Immature natural killer cell (primary cell): ENCODE measurements around the gene TRIM60. TPM values are rescaled to one million over a fixed set of nuclear protein-coding genes. Genes with fewer than 3 reads are reported as not detected.
"Not testable (repeated sequence)": the region's sequence is repeated elsewhere in the genome, so short reads cannot be mapped to it uniquely, and the experiment has no call there.

ENCODE experiments used
- DNase-seq, 3 donors: peaks; one replicate each; pipeline ENCODE4 v3.0.0; 2022; ENCODE audit warnings: mixed read lengths in 1 of 3
- H3K27ac Mint-ChIP-seq, 6 donors: one replicate each; pipeline ENCODE4 v1.8.0; 2020; ENCODE audit warnings: mixed read lengths in 6 of 6, mild to moderate bottlenecking in 5 of 6, inconsistent platforms in 4 of 6, moderate library complexity in 3 of 6
- H3K27me3 Mint-ChIP-seq, 3 donors: one replicate each; pipeline ENCODE4 v1.8.0; 2020 to 2021; ENCODE audit warnings: low read depth in 3 of 3, mild to moderate bottlenecking in 3 of 3, mixed read lengths in 3 of 3, moderate library complexity in 3 of 3, inconsistent platforms in 1 of 3
- H3K36me3 Mint-ChIP-seq, 3 donors: one replicate each; pipeline ENCODE4 v1.8.0; 2020; ENCODE audit warnings: mixed read lengths in 3 of 3, inconsistent platforms in 2 of 3, mild to moderate bottlenecking in 2 of 3
- H3K4me1 Mint-ChIP-seq, 2 donors: one replicate each; pipeline ENCODE4 v1.8.0; 2020; ENCODE audit warnings: inconsistent platforms in 2 of 2, mild to moderate bottlenecking in 2 of 2, mixed read lengths in 2 of 2, moderate library complexity in 1 of 2
- H3K4me3 Mint-ChIP-seq, 5 donors: one replicate each; pipeline ENCODE4 v1.8.0; 2020; ENCODE audit warnings: mild to moderate bottlenecking in 5 of 5, mixed read lengths in 5 of 5, inconsistent platforms in 3 of 5, moderate library complexity in 3 of 5
- H3K9me3 Mint-ChIP-seq, 6 donors: one replicate each; pipeline ENCODE4 v1.8.0; 2020; ENCODE audit warnings: mild to moderate bottlenecking in 6 of 6, mixed read lengths in 6 of 6, inconsistent platforms in 4 of 6, moderate library complexity in 3 of 6
- polyA plus RNA-seq, 3 donors: library from polyadenylated mRNA; unstranded; fragments of 300-500 nt; fragmentation: Illumina TruSeq; gene quantifications; one replicate each; pipeline ENCODE4 v1.2.3, GENCODE V29; 2021

The TRIM60 gene
- polyA plus RNA-seq, 3 donors from 2014 or later, result not detected

DNA sequence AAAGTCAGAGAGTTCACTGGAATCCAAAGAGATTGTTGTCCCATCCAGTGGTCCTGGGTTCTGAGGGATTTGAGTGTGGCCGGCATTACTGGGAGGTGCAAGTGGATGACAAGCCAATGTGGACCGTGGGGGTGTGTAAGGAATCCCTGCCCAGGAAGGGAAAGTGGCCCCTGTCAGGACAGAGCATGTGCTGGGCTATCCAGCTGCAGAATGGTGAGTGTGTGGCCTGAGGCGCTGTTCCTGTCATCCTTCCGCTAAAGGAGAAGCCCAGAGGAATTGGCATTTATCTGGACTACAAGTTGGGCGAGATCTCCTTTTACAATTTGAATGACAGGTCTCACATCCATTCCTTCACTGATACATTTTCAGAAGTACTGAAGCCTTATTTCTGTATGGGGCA lies 20.4 kb upstream of the TRIM60 start:
- peaks cover 2 to 6% (median 6%) of the 10 kb centered on the region in 3 donors for H3K27me3 Mint-ChIP-seq

DNA sequence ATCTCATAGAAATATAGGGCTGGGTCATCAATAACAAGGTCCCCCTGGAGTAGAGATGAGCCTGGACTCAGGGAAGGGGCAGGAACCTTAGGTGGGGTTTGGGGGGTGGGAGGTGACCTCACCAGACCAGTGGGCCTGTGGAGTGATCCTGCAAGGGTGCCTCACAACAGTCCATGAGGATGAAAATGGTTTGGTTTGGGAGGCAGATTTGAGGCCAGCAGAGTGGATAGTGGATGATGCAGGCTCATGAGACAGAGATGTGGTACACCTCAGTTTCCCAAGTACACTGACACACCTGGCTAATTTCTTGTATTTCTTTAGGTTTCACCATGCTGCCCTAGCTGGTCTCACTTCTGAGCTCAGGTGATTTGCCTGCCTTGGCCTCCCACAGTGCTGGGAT lies 18.1 kb upstream of the TRIM60 start:
- Mint-ChIP-seq H3K4me1 (no peaks in the 10 kb centered on the region), H3K27me3 (peaks cover 5 to 7% (median 7%) of the 10 kb centered on the region in 3 donors), H3K27ac (no peak overlapping the region), H3K36me3 (no peaks in the 10 kb centered on the region), H3K9me3 (peaks cover 0 to 3% (median 0%) of the 10 kb centered on the region in 6 donors), H3K4me3 (no peak overlapping the region)
- no peak for DNase-seq

More for the DNA sequence above, 20.4 kb upstream of the TRIM60 start:
- Mint-ChIP-seq H3K36me3 (no peaks in the 10 kb centered on the region), H3K4me1 (no peaks in the 10 kb centered on the region), H3K9me3 (peaks cover 0 to 3% (median 0%) of the 10 kb centered on the region in 6 donors), H3K4me3 (no peak overlapping the region), H3K27ac (no peak overlapping the region)
- no peak for DNase-seq

DNA sequence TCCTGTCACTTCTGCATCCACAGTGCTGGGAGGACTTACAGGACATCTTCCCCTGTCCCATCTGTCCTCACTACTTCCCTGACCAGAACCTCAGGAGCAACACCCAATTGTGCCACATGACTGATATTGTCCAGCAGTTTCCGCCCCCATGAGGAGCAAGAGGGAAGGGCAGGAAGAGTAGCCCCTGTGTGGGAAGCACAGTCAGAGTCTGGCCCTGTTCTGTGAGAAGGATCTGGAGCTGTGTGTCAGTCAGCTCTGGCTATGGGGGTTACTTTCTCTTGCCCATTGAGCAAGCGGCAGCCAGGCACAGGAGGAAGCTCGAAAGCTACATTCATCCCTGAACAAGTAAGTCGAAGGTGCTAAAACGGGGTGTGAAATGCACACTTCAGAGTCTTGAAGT lies 14.8 kb upstream of the TRIM60 start:
- Mint-ChIP-seq H3K9me3 (peaks cover 0 to 3% (median 0%) of the 10 kb centered on the region in 6 donors), H3K4me3 (no peak overlapping the region), H3K4me1 (no peaks in the 10 kb centered on the region), H3K27me3 (peaks cover 2 to 7% (median 6%) of the 10 kb centered on the region in 3 donors), H3K27ac (no peak overlapping the region), H3K36me3 (no peaks in the 10 kb centered on the region)
- DNase-seq, result no peak

DNA sequence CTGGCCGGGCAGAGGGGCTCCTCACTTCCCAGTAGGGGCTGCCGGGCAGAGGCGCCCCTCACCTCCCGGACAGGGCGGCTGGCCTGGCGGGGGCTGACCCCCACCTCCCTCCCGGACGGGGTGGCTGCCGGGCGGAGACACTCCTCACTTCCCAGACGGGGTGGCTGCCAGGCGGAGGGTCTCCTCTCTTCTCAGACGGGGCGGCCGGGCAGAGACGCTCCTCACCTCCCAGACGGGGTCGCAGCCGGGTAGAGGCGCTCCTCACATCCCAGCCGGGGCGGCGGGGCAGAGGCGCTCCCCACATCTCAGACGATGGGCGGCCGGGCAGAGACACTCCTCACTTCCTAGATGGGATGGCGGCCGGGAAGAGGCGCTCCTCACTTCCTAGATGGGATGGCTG lies 11.8 kb upstream of the TRIM60 start:
- H3K27me3 Mint-ChIP-seq, H3K4me1 Mint-ChIP-seq, DNase-seq, H3K4me3 Mint-ChIP-seq, H3K36me3 Mint-ChIP-seq, H3K27ac Mint-ChIP-seq, H3K9me3 Mint-ChIP-seq: not testable (repeated sequence)

- not testable (repeated sequence) for DNase-seq, H3K36me3 Mint-ChIP-seq, H3K27ac Mint-ChIP-seq, H3K4me3 Mint-ChIP-seq, H3K9me3 Mint-ChIP-seq, H3K27me3 Mint-ChIP-seq, H3K4me1 Mint-ChIP-seq
Observed at GRCh38 chr4:165025782-165026181, 6.0 kb upstream of the TRIM60 start.

GRCh38 chr4:165027762-165028402 lies 3.9 kb upstream of the TRIM60 start:
- Mint-ChIP-seq H3K4me3 (no peak overlapping the region), H3K4me1 (no peaks in the 10 kb centered on the region), H3K27ac (no peak overlapping the region), H3K27me3 (peaks cover 0 to 3% (median 0%) of the 10 kb centered on the region in 3 donors), H3K36me3 (no peaks in the 10 kb centered on the region), H3K9me3 (no peaks in the 10 kb centered on the region)
- no peak for DNase-seq

- no peak overlapping the region for H3K27ac Mint-ChIP-seq
- no peak overlapping the region for H3K4me3 Mint-ChIP-seq
- H3K4me1 Mint-ChIP-seq, result no peaks in the 10 kb centered on the region
- peaks cover 3 to 9% (median 4%) of the 10 kb centered on the region in 3 donors for H3K27me3 Mint-ChIP-seq
- H3K9me3 Mint-ChIP-seq, result peaks cover 0 to 2% (median 0%) of the 10 kb centered on the region in 6 donors
- DNase-seq, result no peak
- H3K36me3 Mint-ChIP-seq, result no peaks in the 10 kb centered on the region
Observed at GRCh38 chr4:165048170-165048569, 16.4 kb downstream of the TRIM60 start.

- H3K36me3 Mint-ChIP-seq, result no peaks in the 10 kb centered on the region
- H3K27me3 Mint-ChIP-seq, result peaks cover 3 to 7% (median 4%) of the 10 kb centered on the region in 3 donors
- no peak overlapping the region for H3K27ac Mint-ChIP-seq
- no peaks in the 10 kb centered on the region for H3K4me1 Mint-ChIP-seq
- H3K4me3 Mint-ChIP-seq, result no peak overlapping the region
- no peak for DNase-seq
- H3K9me3 Mint-ChIP-seq, result no peaks in the 10 kb centered on the region
Observed at GRCh38 chr4:165052627-165053026, 20.8 kb downstream of the TRIM60 start.

GRCh38 chr4:165053645-165054044 lies 21.8 kb downstream of the TRIM60 start, which contains the start of gene TRIM75:
TRIM75 (plus strand) TSS chr4:165053866; CDS start chr4:165059148, 5,282 bp downstream.
- H3K4me3 Mint-ChIP-seq, result no peak within 1 kb of the TSS
- H3K36me3 Mint-ChIP-seq, result peaks cover 0 to 3% (median 0%) of the 10 kb centered on the region in 3 donors
- H3K27ac Mint-ChIP-seq, result no peak within 1 kb of the TSS
- peaks cover 3 to 7% (median 4%) of the 10 kb centered on the region in 3 donors for H3K27me3 Mint-ChIP-seq
- no peak for DNase-seq
- H3K4me1 Mint-ChIP-seq, result no peaks in the 10 kb centered on the region
- H3K9me3 Mint-ChIP-seq, result no peaks in the 10 kb centered on the region

GRCh38 chr4:165055601-165056000 lies 23.8 kb downstream of the TRIM60 start:
- peaks cover 0 to 5% (median 4%) of the 10 kb centered on the region in 3 donors for H3K27me3 Mint-ChIP-seq
- H3K4me1 Mint-ChIP-seq, result no peaks in the 10 kb centered on the region
- H3K27ac Mint-ChIP-seq, result no peak overlapping the region
- peaks cover 0 to 3% (median 0%) of the 10 kb centered on the region in 3 donors for H3K36me3 Mint-ChIP-seq
- H3K9me3 Mint-ChIP-seq, result no peaks in the 10 kb centered on the region
- DNase-seq, result no peak
- H3K4me3 Mint-ChIP-seq, result no peak overlapping the region

DNA sequence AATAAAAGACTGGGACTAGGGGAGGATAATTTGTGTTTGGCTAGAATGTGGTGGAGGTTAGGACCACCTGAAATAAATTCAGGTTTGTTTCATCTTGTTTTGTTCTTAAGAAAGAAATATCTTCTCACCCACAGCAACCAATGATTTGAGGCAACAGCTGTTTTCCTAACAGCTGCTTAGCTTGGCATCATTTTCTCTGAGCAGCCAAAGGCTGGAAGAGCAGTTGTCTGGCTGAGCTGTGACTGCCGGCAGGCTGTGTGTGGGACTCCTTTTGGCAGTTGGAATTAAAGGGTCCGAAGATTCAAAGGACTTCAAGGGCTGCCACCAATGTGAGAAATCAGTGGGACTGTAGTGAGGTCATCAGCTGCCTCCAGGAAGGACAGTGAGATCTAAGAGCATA lies 26.9 kb downstream of the TRIM60 start:
- H3K27ac Mint-ChIP-seq, result no peak overlapping the region
- H3K27me3 Mint-ChIP-seq, result peaks cover 0 to 5% (median 0%) of the 10 kb centered on the region in 3 donors
- H3K4me1 Mint-ChIP-seq, result no peaks in the 10 kb centered on the region
- no peaks in the 10 kb centered on the region for H3K9me3 Mint-ChIP-seq
- peaks cover 0 to 3% (median 0%) of the 10 kb centered on the region in 3 donors for H3K36me3 Mint-ChIP-seq
- DNase-seq, result no peak
- no peak overlapping the region for H3K4me3 Mint-ChIP-seq

- Mint-ChIP-seq H3K4me1 (no peaks in the 10 kb centered on the region), H3K4me3 (no peak overlapping the region), H3K36me3 (peaks cover 0 to 3% (median 0%) of the 10 kb centered on the region in 3 donors), H3K27me3 (peaks cover 0 to 5% (median 1%) of the 10 kb centered on the region in 3 donors), H3K27ac (no peak overlapping the region), H3K9me3 (no peaks in the 10 kb centered on the region)
- no peak for DNase-seq
Observed at GRCh38 chr4:165059386-165059785, 27.6 kb downstream of the TRIM60 start.

- no peaks in the 10 kb centered on the region for H3K9me3 Mint-ChIP-seq
- H3K27ac Mint-ChIP-seq, result no peak overlapping the region
- no peak overlapping the region for H3K4me3 Mint-ChIP-seq
- H3K36me3 Mint-ChIP-seq, result peaks cover 0 to 3% (median 0%) of the 10 kb centered on the region in 3 donors
- no peaks in the 10 kb centered on the region for H3K4me1 Mint-ChIP-seq
- DNase-seq, result no peak
- H3K27me3 Mint-ChIP-seq, result peaks cover 0 to 1% (median 0%) of the 10 kb centered on the region in 3 donors
Observed at GRCh38 chr4:165060938-165061337, 29.1 kb downstream of the TRIM60 start.

DNA sequence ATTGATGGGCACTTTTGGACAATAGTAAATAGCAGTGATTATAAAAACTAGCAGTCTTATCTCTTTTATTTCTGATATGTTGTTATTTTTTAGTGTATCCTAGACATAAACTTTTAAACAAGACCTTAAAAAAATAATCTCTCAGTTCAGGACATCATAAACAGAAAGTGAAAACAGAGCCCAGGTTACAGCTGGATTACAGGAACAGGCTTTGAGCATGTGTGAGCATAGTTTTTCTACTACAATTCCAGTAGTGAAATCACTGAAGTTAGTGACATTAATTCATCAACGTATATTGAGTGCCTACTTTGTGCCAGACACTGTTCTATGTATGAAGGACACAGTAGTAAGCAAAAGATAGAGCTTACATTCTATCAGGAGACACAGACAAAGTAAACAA lies 38.8 kb downstream of the TRIM60 start:
- Mint-ChIP-seq H3K9me3 (no peaks in the 10 kb centered on the region), H3K27ac (no peak overlapping the region), H3K27me3 (peaks cover 0 to 2% (median 1%) of the 10 kb centered on the region in 3 donors), H3K4me1 (no peaks in the 10 kb centered on the region), H3K4me3 (no peak overlapping the region), H3K36me3 (peaks cover 0 to 8% (median 7%) of the 10 kb centered on the region in 3 donors)
- no peak for DNase-seq

DNA sequence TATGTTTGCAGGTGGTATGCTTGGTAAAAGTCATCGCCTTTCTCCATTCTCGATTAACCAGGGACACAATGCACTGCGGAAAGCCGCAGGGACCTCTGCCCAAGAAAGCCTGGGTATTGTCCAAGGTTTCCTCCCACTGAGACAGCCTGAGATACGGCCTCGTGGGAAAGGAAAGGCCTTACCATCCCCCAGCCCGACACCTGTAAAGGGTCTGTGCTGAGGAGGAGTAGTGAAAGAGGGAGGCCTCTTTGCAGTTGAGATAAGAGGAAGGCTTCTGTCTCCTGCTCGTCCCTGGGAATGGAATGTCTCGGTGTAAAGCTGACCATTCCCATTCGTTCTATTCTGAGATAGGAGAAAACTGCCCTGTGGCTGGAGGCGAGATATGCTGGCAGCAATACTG lies 41.5 kb downstream of the TRIM60 start:
- not testable (repeated sequence) for DNase-seq, H3K27ac Mint-ChIP-seq, H3K9me3 Mint-ChIP-seq, H3K27me3 Mint-ChIP-seq, H3K4me3 Mint-ChIP-seq, H3K4me1 Mint-ChIP-seq
- peaks cover 7 to 15% (median 13%) of the 10 kb centered on the region in 3 donors for H3K36me3 Mint-ChIP-seq
